Activated naive CD4-positive, alpha-beta T cell treated with anti-CD3 and anti-CD28 coated beads, Interleukin-2, amount 10 ng/mL, durations not matched to agents 7 days and 5 days (primary cell): Measurements from ENCODE around the gene PCDH8.

Experiments used
- CTCF ChIA-PET: fragments of 350-600 bp; sonication (Branson Sonifier 250); formaldehyde crosslinking; loops from one replicate; lab custom pipeline; 2021; ENCODE audit warnings: antibody characterized with exemption; lab: Charles Lee
- DNase-seq: peaks from one replicate; pipeline ENCODE4 v3.0.0-alpha.2; 2020
- H3K27ac Mint-ChIP-seq: one replicate; pipeline ENCODE4 v1.8.0; 2021; ENCODE audit warnings: mild to moderate bottlenecking, moderate library complexity, mixed read lengths
- H3K27me3 Mint-ChIP-seq: one replicate; pipeline ENCODE4 v1.8.0; 2021; ENCODE audit warnings: mild to moderate bottlenecking, mixed read lengths
- H3K36me3 Mint-ChIP-seq: one replicate; pipeline ENCODE4 v1.8.0; 2021; ENCODE audit warnings: mixed read lengths
- H3K4me1 Mint-ChIP-seq: one replicate; pipeline ENCODE4 v1.8.0; 2021; ENCODE audit warnings: mixed read lengths
- H3K4me3 Mint-ChIP-seq: one replicate; pipeline ENCODE4 v1.8.0; 2021; ENCODE audit warnings: mild to moderate bottlenecking, moderate library complexity, mixed read lengths
- H3K9me3 Mint-ChIP-seq: one replicate; pipeline ENCODE4 v1.8.0; 2021; ENCODE audit warnings: mixed read lengths

Gene PCDH8

DNA sequence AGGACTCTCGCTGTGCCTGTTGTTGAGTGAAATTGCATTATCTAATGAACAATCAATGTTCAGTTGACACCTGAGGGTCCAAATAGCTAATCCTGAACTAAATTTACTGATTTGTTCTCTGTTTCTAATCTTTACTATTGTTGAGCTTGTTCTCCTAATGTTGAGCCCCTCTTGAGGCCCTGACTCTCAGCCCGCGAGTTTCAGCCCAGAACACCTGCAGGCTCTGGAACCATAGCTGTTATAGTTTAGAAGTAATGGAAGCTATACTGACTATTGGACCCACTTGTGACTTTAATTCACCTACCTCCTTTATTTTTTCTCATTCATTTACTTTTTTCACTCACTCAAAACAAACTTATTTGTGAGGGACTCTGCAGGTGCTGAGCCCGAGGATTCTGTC, 20.6 kb upstream of the PCDH8 start:
- no peaks in the 10 kb centered on the region for H3K27me3 Mint-ChIP-seq

DNA sequence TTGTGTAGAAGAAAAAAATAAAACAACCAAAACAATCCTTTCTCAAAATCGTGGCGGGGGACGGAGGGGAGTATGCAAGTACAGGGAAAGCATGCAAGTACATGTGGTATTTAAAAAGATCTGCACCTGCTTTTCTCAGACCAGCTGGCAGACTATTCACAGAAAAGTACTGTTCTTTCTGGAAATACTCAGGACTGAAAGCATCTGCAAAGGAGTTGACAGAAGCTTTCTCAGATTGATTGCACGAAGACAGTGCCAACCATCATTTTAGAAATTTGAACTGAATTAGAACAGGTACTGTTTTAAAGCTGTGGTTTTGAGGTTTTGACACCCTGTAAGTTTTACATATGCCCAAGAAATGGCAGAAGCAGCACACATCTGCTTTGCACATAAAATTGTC, 19.8 kb upstream of the PCDH8 start:
- H3K4me3 Mint-ChIP-seq: no peak overlapping the region
- H3K27ac Mint-ChIP-seq: no peak overlapping the region
- no peaks in the 10 kb centered on the region for H3K27me3 Mint-ChIP-seq
- no peaks in the 10 kb centered on the region for H3K9me3 Mint-ChIP-seq
- no peak for DNase-seq
- no peaks in the 10 kb centered on the region for H3K36me3 Mint-ChIP-seq
- CTCF ChIA-PET: no interaction called here
- H3K4me1 Mint-ChIP-seq: peaks cover 25% of the 10 kb centered on the region

More for the DNA sequence above, 20.6 kb upstream of the PCDH8 start:
- H3K9me3 Mint-ChIP-seq: peaks cover 5% of the 10 kb centered on the region
- no peak for DNase-seq
- no peak overlapping the region for H3K27ac Mint-ChIP-seq
- H3K4me3 Mint-ChIP-seq: no peak overlapping the region
- CTCF ChIA-PET: interaction anchor here (1.0 kb wide), 1 partner anchor 99 kb away, joined by 3 read pairs; no protein-coding TSS in a partner anchor
- peaks cover 25% of the 10 kb centered on the region for H3K4me1 Mint-ChIP-seq
- no peaks in the 10 kb centered on the region for H3K36me3 Mint-ChIP-seq

DNA sequence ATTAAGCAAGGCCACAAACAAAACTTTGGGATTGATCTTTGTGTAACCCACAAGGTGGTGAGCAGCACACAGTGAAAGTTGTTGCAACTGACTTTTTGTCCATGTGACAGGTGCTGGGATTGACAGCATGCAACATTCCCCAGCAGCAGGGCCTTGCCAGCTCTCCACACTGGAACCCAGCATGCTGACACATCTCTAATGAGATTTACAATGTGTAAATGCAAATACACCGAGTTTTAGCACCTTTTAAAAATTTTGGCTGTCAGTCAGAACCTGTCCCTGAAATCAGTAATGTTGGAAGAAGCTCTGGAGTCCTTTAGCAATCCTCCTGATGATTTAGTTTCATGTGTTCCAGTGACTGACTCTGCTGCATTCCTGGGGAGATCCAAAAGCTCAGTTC, 16.5 kb upstream of the PCDH8 start:
- Mint-ChIP-seq H3K9me3 (no peaks in the 10 kb centered on the region), H3K27ac (no peak overlapping the region), H3K4me1 (peaks cover 23% of the 10 kb centered on the region), H3K27me3 (no peaks in the 10 kb centered on the region), H3K4me3 (no peak overlapping the region), H3K36me3 (no peaks in the 10 kb centered on the region)
- DNase-seq: no peak
- CTCF ChIA-PET: interaction anchor here (0.6 to 0.8 kb wide), 2 partner anchors 104 to 117 kb away, joined by 3 read pairs; no protein-coding TSS in a partner anchor

DNA sequence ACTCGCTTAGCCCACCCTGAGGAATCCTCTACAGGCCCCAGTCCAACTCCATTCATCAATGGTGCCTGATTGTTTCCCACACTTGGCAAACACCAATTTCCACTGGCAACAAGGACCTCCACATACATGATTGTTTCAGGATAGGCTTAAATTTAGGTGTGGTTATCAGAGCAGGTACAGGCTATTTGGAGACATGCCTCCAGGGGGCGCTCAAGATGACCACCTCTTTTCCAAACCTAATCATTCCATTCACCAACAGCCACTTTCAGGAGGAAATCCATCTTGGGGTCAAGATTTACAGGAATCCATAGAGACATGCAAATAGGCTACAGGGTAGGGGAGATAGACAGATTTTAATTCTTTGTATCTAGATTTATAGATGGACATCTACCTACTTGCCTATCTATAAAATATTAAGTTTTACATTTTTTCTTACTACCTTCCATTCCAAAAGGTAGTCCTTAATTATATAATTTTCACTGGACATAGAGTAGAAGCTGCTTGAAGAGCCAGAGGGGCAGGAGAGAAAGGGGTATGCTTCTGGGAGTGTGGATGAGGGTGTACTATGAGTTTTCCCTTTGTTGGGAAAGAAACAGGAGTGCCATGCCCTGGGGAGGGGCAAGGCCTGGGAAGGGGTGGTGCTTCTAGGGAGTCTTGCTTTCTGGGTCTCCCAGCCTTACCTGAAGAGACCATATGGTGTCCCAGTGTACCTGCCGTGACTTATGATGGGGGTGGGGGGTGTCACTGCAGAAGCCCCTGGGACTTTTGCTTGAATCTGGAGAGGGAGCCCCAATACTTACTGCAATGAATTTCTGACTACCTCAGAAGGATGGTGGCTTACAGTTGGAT, 14.1 kb upstream of the PCDH8 start:
- no peak overlapping the region for H3K4me3 Mint-ChIP-seq
- H3K9me3 Mint-ChIP-seq: no peaks in the 10 kb centered on the region
- peaks cover 7% of the 10 kb centered on the region for H3K4me1 Mint-ChIP-seq
- H3K27ac Mint-ChIP-seq: no peak overlapping the region
- no peaks in the 10 kb centered on the region for H3K36me3 Mint-ChIP-seq
- CTCF ChIA-PET: interaction anchor here (0.5 to 2.0 kb wide), 4 partner anchors 11 to 290 kb away, joined by 3 to 4 read pairs (median 3); no protein-coding TSS in a partner anchor
- peaks cover under 1% of the 10 kb centered on the region for H3K27me3 Mint-ChIP-seq
- peak; percentile 35 for DNase-seq

DNA sequence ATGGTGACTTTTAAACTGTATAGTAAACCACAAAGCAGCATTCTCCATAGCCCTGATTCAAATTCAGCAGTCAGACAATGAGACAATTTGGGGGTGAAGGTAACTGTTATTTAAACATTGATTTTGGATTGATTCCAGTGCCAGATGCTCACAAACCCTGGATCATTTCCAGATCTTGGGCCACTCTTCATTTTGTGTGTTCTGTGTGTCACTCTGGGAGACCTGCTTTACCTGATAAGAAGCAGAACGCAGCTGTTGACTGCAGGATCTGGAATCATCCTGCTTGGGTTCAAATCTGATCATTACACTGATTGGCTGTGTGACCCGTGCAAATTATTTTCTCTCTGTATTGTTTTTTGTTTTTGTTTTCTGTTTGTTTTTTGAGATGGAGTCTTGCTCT, 4.0 kb upstream of the PCDH8 start:
- CTCF ChIA-PET: no interaction called here
- Mint-ChIP-seq H3K27me3 (peaks cover 62% of the 10 kb centered on the region), H3K4me1 (peaks cover 23% of the 10 kb centered on the region), H3K9me3 (peaks cover 3% of the 10 kb centered on the region), H3K27ac (no peak overlapping the region), H3K36me3 (peaks cover 3% of the 10 kb centered on the region), H3K4me3 (no peak overlapping the region)
- DNase-seq: no peak

DNA sequence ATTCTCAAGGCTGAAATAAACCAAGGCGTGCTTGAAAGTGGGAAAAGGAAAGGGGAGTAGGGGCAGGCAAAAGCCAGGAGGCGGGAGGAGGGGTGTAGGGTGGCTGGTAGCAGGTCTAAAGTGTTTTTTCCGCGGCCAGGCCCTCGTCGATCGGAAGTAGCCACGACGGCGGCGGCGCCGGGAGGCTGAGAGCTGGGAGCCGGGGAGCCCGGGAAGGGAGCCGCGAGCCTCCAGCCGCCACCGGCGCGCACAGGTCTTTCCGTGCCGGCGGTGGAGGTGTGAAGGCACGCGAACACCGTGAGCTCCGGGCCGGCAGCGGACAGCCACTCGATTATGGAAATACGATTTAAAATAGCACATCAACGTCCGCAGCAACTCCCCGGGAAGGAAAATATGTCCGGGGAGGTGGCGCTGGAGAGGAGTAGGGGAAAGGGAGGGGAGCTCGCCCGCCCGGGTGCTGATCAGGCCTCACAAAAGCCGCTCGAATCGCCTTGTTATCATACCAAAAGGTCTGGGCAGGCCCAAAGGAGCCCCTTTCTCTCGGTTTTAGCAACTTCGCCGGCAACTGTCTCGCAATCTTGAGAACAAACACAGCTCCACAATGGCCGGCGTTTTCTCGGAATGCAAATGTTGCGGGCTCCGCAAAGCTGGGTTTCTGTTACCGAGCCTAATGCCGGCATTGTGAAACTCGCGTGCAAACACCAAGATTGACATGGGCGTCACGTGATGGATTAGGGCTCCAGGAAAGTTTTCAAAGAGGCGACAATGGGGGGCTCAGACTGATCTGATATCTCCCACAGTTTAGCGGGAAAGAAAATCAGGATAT, 2.9 kb upstream of the PCDH8 start:
- peak; percentile 36 for DNase-seq
- CTCF ChIA-PET: interaction anchor here (0.7 kb wide), 1 partner anchor 11 kb away, joined by 3 read pairs; no protein-coding TSS in a partner anchor
- Mint-ChIP-seq H3K27me3 (peaks cover 71% of the 10 kb centered on the region), H3K4me3 (peak overlapping the region; percentile 67), H3K36me3 (peaks cover 3% of the 10 kb centered on the region), H3K4me1 (peaks cover 25% of the 10 kb centered on the region), H3K9me3 (peaks cover 3% of the 10 kb centered on the region), H3K27ac (no peak overlapping the region)

DNA sequence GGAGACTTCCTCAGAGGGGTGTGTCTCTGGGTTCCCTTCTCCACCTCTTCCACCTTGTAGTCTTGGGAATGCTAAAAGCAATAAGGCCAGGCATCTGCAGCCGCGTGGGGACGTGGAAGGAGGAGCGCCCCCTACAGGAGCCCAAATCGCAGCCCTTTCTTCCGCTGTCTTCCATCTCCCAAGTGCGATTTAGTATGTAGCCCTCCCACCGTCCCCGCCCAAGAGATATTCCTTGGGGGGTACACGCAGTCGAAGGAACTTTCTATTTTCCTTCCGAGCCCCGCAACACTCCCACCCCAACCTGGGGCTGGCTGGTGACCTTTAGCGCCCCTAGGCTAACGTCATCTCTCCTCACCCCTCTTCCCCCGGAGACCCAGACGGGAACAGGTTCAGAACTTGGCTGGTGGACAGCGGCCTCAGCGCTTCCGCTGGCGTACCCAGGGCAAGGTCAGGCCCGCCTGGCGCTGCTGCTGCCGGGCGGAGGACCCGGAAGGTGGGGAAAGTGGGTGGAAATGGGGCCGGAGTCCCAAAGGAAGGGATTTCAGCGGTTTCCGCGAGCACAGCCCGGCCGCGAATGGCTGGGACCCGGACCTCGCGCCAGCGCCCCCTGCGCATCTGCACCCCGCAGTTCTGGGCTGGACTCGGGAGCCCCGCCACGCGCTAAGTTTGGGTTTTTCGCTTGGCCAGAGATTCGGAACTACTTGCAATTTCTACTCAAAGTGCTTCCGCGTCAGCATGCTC, 2.1 kb upstream of the PCDH8 start:
- H3K4me3 Mint-ChIP-seq: peak overlapping the region; percentile 67
- peaks cover 4% of the 10 kb centered on the region for H3K36me3 Mint-ChIP-seq
- H3K9me3 Mint-ChIP-seq: peaks cover 3% of the 10 kb centered on the region
- H3K4me1 Mint-ChIP-seq: peaks cover 25% of the 10 kb centered on the region
- peak; percentile 75 for DNase-seq
- H3K27ac Mint-ChIP-seq: peak overlapping the region; percentile 58
- H3K27me3 Mint-ChIP-seq: peaks cover 75% of the 10 kb centered on the region
- CTCF ChIA-PET: interaction anchor here (0.7 kb wide), 1 partner anchor 12 kb away, joined by 3 read pairs; no protein-coding TSS in a partner anchor

DNA sequence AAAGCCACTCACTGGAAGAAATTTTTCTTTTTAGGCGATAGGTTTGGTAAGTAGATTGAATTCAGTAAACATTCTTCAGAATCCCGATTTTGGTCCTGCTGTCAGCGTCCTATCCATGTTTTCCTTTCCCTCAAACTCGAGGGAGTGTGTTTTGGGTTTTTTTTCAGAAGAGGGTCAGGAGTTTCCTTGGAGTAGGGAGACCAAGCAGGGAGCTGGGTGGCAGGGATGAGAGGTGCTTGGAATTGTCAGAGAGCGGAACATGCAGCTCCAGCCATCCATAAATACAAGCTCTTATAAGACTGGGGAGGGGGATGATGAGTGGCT, 1.6 kb upstream of the PCDH8 start:
- H3K27me3 Mint-ChIP-seq: peaks cover 80% of the 10 kb centered on the region
- CTCF ChIA-PET: no interaction called here
- H3K4me1 Mint-ChIP-seq: peaks cover 29% of the 10 kb centered on the region
- H3K9me3 Mint-ChIP-seq: peaks cover 3% of the 10 kb centered on the region
- H3K36me3 Mint-ChIP-seq: peaks cover 5% of the 10 kb centered on the region
- DNase-seq: no peak
- peak overlapping the region; percentile 20 for H3K27ac Mint-ChIP-seq
- H3K4me3 Mint-ChIP-seq: peak overlapping the region; percentile 67

DNA sequence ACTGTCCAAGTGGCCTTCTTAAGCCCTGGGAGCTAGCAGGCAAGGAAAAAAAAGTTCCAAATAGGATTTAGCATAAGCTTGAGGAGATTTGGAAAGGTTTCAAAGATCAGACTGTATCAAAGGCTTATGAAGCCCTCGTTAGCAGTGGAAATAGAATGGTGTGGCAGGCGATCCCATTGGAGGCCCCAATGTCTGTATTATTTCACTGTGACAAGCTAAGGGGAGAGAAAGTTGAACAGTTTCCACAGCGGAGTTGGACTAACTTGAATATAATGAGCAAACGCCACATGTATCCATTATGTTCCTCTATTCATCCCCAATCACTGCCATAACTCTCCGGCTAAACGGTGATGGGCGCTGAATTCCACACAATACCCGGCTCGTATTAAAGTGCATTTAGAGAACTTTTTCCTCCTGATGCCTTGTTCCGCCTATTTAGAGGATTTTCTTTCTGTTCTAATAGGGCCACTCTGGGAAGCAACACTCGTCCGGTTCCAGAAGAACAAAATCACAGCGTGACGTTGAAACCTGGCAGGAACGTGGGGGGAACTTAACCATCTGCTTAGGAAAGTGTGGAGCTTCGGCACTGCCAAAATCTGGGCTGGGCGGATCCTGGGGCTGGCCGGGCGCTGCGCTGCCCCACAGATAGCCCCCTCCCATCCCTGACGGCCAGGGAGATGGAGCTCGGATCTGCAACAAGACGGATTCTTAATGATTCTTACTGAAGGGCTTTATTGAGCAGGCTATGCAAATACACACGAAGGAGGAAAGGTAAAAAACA, 1.0 kb upstream of the PCDH8 start:
- no peak overlapping the region for H3K4me3 Mint-ChIP-seq
- CTCF ChIA-PET: no interaction called here
- peaks cover 7% of the 10 kb centered on the region for H3K36me3 Mint-ChIP-seq
- H3K9me3 Mint-ChIP-seq: peaks cover 3% of the 10 kb centered on the region
- peak overlapping the region; percentile 20 for H3K27ac Mint-ChIP-seq
- no peak for DNase-seq
- H3K27me3 Mint-ChIP-seq: peaks cover 82% of the 10 kb centered on the region
- peaks cover 30% of the 10 kb centered on the region for H3K4me1 Mint-ChIP-seq

DNA sequence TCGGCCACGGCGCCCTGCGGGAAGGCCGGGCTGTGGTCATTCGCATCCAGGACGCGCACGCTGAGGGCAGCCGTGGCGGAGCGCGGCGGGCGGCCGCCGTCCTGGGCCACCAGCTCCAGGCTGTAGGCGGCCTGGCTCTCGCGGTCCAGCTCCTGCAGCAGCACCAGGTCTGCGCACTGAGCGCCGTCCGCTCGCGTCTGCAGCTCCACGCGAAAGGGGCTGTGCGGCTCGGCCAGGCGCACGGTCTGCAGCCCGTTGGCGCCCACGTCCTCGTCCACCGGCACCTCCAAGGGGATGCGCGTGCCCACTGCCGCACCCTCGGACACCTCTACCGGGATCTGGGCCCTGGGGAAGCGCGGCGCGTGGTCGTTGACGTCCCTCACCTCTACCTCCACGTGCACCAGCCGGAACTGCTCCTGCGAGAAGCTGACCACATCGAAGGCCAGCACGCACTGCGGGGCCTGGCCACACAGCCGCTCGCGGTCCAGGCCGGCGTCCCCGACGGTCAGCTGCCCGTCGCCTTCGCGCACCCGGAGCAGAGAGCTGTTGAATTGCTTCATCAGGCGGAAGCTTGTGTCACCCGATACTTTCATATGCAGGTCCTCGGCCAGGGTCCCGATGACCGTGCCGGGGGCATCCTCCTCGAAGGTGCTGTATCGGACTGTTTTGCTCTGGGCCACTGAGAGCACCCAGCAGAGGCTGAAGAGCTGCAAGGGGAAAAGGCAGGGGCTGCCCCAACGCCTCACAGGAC, 583 bp downstream of the PCDH8 start:
- H3K4me3 Mint-ChIP-seq: no peak overlapping the region
- peaks cover 3% of the 10 kb centered on the region for H3K9me3 Mint-ChIP-seq
- CTCF ChIA-PET: interaction anchor here (0.6 kb wide), 1 partner anchor 41 kb away, joined by 4 read pairs; no protein-coding TSS in a partner anchor
- no peak for DNase-seq
- peaks cover 30% of the 10 kb centered on the region for H3K4me1 Mint-ChIP-seq
- peaks cover 85% of the 10 kb centered on the region for H3K27me3 Mint-ChIP-seq
- peak overlapping the region; percentile 28 for H3K27ac Mint-ChIP-seq
- H3K36me3 Mint-ChIP-seq: peaks cover 7% of the 10 kb centered on the region

DNA sequence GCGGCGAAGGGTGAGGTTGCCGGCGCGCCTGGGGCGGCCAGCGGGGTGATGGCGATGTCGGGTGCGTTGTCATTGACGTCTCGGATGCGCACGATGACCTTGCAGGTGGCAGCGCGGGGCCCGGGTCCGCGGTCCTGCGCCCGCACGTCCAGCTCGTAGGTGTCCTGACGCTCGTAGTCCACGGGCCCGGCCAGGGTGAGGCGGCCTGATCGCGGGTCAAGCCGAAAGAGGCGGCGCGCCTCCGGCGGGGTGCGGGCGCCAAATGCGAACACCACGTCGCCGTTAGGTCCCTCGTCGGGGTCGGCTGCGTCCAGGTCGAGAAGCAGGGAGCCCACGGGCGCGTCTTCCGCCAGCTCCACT, 1.1 kb downstream of the PCDH8 start:
- CTCF ChIA-PET: interaction anchor here (0.6 kb wide), 1 partner anchor 40 kb away, joined by 4 read pairs; no protein-coding TSS in a partner anchor
- Mint-ChIP-seq H3K27ac (no peak overlapping the region), H3K4me1 (peaks cover 27% of the 10 kb centered on the region)

DNA sequence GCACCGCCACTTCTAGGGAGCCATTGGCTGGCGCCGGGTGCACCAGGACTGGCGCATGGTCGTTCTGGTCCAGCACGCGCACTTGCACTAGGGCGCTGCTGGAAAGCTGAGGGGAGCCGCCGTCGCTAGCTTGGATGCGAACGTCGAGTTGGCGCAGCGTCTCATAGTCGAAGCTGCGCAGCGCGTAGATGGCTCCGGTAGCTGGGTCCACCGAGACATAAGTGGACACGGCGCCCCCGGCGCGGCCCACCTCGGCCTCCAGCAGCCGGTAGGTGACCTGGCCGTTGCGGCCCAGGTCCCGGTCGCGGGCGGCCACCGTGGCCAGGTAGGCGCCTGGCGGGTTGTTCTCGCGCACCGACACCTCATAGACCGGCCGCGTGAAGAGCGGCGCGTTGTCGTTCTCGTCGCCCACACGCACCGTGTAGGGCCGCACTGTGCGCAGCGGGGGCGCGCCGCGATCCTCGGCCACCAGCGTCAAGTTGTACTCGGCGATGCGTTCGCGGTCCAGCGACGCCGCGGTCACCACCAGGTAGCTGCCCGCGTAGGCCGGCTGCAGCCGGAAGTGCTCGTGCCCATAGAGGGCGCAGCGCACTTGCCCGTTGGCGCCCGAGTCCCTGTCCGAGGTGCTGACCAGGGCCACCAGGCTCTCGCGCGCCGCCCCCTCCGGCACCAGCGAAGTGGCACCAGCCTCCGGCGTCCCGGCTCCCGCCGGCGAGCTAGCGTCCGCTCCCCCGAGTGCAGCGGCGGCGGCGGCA, 1.7 kb downstream of the PCDH8 start:
- CTCF ChIA-PET: interaction anchor here (0.6 to 1.2 kb wide), 4 partner anchors 40 to 193 kb away, joined by 3 to 6 read pairs (median 4); partner anchors contain the start of gene SUGT1
- Mint-ChIP-seq H3K27me3 (peaks cover 84% of the 10 kb centered on the region), H3K36me3 (peaks cover 7% of the 10 kb centered on the region), H3K9me3 (peaks cover 3% of the 10 kb centered on the region), H3K4me1 (peaks cover 25% of the 10 kb centered on the region), H3K4me3 (no peak overlapping the region), H3K27ac (no peak overlapping the region)
- DNase-seq: peak; percentile 70

More for the DNA sequence above, 1.1 kb downstream of the PCDH8 start:
- Mint-ChIP-seq H3K27me3 (peaks cover 85% of the 10 kb centered on the region), H3K36me3 (peaks cover 7% of the 10 kb centered on the region), H3K9me3 (peaks cover 3% of the 10 kb centered on the region), H3K4me3 (no peak overlapping the region)
- no peak for DNase-seq
